SK-N-SH treated with all-trans-retinoic acid at 6 μM for 48 hours (cell line): ENCODE results near the gene SRF.

Source experiments
- ATAC-seq: fragments of 200-7000 bp; cut with Tn5 transposase; 3 replicates; pipeline ENCODE4 v1.9.1; 2020; ENCODE audit warnings: mild to moderate bottlenecking, moderate library complexity
- BACH2 ChIP-seq: fragments of 250-450 bp; sonication (Bioruptor Pico); IDR thresholded peaks from 2 replicates; pipeline ENCODE4 v1.9.0; 2021; ENCODE audit warnings: mild to moderate bottlenecking, borderline replicate concordance
- CREB5 ChIP-seq: fragments of 250-450 bp; sonication (Bioruptor Pico); IDR thresholded peaks from 2 replicates; pipeline ENCODE4 v1.5.1; 2020; ENCODE audit warnings: low read depth, mild to moderate bottlenecking, moderate library complexity
- CSDC2 ChIP-seq: fragments of 250-450 bp; sonication (Bioruptor Pico); IDR thresholded peaks from 2 replicates; pipeline ENCODE4 v1.5.0; 2020; ENCODE audit warnings: mild to moderate bottlenecking, moderate library complexity
- GLIS3 ChIP-seq: fragments of 250-450 bp; sonication (Bioruptor Pico); IDR thresholded peaks from 2 replicates; pipeline ENCODE4 v1.5.0; 2020; ENCODE audit warnings: mild to moderate bottlenecking, moderate library complexity
- ISL1 ChIP-seq: fragments of 250-450 bp; sonication (Bioruptor Pico); IDR thresholded peaks from 2 replicates; pipeline ENCODE4 v2.1.2; 2022; ENCODE audit warnings: mild to moderate bottlenecking, moderate library complexity
- PPARA ChIP-seq: fragments of 250-450 bp; sonication (Bioruptor Pico); IDR thresholded peaks from 2 replicates; pipeline ENCODE4 v1.5.0; 2020; ENCODE audit warnings: mild to moderate bottlenecking, borderline replicate concordance
- RARB ChIP-seq: fragments of 250-450 bp; sonication (Bioruptor Pico); IDR thresholded peaks from 2 replicates; pipeline ENCODE4 v1.8.0; 2021; ENCODE audit warnings: mild to moderate bottlenecking, moderate library complexity
- SNAI2 ChIP-seq: fragments of 250-450 bp; sonication (Bioruptor Pico); IDR thresholded peaks from 2 replicates; pipeline ENCODE4 v1.5.0; 2020; ENCODE audit warnings: mild to moderate bottlenecking, moderate library complexity
- TSHZ2 ChIP-seq: fragments of 250-450 bp; sonication (Bioruptor Pico); IDR thresholded peaks from 2 replicates; pipeline ENCODE4 v1.5.0; 2020; ENCODE audit warnings: mild to moderate bottlenecking, moderate library complexity
- ZC3H10 ChIP-seq: fragments of 250-450 bp; sonication (Bioruptor Pico); IDR thresholded peaks from 2 replicates; pipeline ENCODE4 v1.5.1; 2021; ENCODE audit warnings: mild to moderate bottlenecking, moderate library complexity
- ZFP3 ChIP-seq: fragments of 250-450 bp; sonication (Bioruptor Pico); IDR thresholded peaks from 2 replicates; pipeline ENCODE4 v1.5.0; 2020; ENCODE audit warnings: mild to moderate bottlenecking, moderate library complexity
- ZFP30 ChIP-seq: fragments of 450-650 bp; formaldehyde crosslinking; IDR thresholded peaks from 2 replicates; pipeline ENCODE4 v1.5.0; 2022; ENCODE audit warnings: mild to moderate bottlenecking, moderate library complexity
- ZNF565 ChIP-seq: fragments of 450-650 bp; formaldehyde crosslinking; conservative IDR thresholded peaks from 2 replicates; pipeline ENCODE4 v1.5.0; 2020; ENCODE audit warnings: low read depth, mild to moderate bottlenecking, moderate library complexity
- ZNF70 ChIP-seq: fragments of 450-650 bp; formaldehyde crosslinking; IDR thresholded peaks from 2 replicates; pipeline ENCODE4 v1.5.0; 2020; ENCODE audit warnings: mild to moderate bottlenecking, moderate library complexity
- ZNF8 ChIP-seq: fragments of 450-650 bp; formaldehyde crosslinking; IDR thresholded peaks from 2 replicates; pipeline ENCODE4 v1.5.0; 2020; ENCODE audit warnings: mild to moderate bottlenecking, moderate library complexity
- TF ChIP-seq, protein P1 (sequence below): fragments of 250-450 bp; sonication (Bioruptor Pico); IDR thresholded peaks from 2 replicates; pipeline ENCODE4 v1.5.1; 2021; ENCODE audit warnings: mild to moderate bottlenecking, moderate library complexity
- TF ChIP-seq, protein P2 (sequence below): fragments of 250-450 bp; sonication (Bioruptor Pico); IDR thresholded peaks from 2 replicates; pipeline ENCODE4 v1.8.0; 2020; ENCODE audit warnings: mild to moderate bottlenecking, moderate library complexity, borderline replicate concordance

Gene SRF

GRCh38 chr6:43127877-43128276 is 43.2 kb upstream of the SRF start:
- peak; percentile 84; the same call in 1 of the 2 replicates for TF ChIP-seq ZFP3 (CRISPR knock-in tag)
- TF ChIP-seq CSDC2 (CRISPR knock-in tag): peak; percentile 94
- TF ChIP-seq ZNF8 (CRISPR knock-in tag): peak; percentile 34; the same call in 1 of the 2 replicates
- peak; percentile 91 for TF ChIP-seq SNAI2 (CRISPR knock-in tag)
- TF ChIP-seq ZNF70 (CRISPR knock-in tag): 0 out of 2 replicates have a peak, but pooled peaks have one; percentile 25
- TF ChIP-seq CREB5 (CRISPR knock-in tag): no peak
- TF ChIP-seq, protein P1, sequence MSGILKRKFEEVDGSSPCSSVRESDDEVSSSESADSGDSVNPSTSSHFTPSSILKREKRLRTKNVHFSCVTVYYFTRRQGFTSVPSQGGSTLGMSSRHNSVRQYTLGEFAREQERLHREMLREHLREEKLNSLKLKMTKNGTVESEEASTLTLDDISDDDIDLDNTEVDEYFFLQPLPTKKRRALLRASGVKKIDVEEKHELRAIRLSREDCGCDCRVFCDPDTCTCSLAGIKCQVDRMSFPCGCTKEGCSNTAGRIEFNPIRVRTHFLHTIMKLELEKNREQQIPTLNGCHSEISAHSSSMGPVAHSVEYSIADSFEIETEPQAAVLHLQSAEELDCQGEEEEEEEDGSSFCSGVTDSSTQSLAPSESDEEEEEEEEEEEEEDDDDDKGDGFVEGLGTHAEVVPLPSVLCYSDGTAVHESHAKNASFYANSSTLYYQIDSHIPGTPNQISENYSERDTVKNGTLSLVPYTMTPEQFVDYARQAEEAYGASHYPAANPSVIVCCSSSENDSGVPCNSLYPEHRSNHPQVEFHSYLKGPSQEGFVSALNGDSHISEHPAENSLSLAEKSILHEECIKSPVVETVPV (CRISPR knock-in tag): no peak
- TF ChIP-seq TSHZ2 (CRISPR knock-in tag): 0 out of 2 replicates have a peak, but pooled peaks have one; percentile 25
- no peak for TF ChIP-seq GLIS3 (CRISPR knock-in tag)
- 0 out of 2 replicates have a peak, but pooled peaks have one; percentile 32 for TF ChIP-seq ISL1 (CRISPR knock-in tag)
- TF ChIP-seq, all 23 proteins: peak for 7
- ATAC-seq: no peak

- no peak for TF ChIP-seq ZFP30
- no peak for TF ChIP-seq BACH2
- TF ChIP-seq ZNF70 (CRISPR knock-in tag): no peak
- TF ChIP-seq ZNF8 (CRISPR knock-in tag): no peak
- no peak for TF ChIP-seq TSHZ2 (CRISPR knock-in tag)
- no peak for TF ChIP-seq PPARA (CRISPR knock-in tag)
- TF ChIP-seq ISL1 (CRISPR knock-in tag): no peak
- no peak for TF ChIP-seq ZNF565 (CRISPR knock-in tag)
- TF ChIP-seq RARB (CRISPR knock-in tag): no peak
- TF ChIP-seq CREB5 (CRISPR knock-in tag): no peak
- no peak for TF ChIP-seq ZC3H10
- no peak for TF ChIP-seq SNAI2 (CRISPR knock-in tag)
- TF ChIP-seq ZFP3 (CRISPR knock-in tag): no peak
- TF ChIP-seq, protein P2, sequence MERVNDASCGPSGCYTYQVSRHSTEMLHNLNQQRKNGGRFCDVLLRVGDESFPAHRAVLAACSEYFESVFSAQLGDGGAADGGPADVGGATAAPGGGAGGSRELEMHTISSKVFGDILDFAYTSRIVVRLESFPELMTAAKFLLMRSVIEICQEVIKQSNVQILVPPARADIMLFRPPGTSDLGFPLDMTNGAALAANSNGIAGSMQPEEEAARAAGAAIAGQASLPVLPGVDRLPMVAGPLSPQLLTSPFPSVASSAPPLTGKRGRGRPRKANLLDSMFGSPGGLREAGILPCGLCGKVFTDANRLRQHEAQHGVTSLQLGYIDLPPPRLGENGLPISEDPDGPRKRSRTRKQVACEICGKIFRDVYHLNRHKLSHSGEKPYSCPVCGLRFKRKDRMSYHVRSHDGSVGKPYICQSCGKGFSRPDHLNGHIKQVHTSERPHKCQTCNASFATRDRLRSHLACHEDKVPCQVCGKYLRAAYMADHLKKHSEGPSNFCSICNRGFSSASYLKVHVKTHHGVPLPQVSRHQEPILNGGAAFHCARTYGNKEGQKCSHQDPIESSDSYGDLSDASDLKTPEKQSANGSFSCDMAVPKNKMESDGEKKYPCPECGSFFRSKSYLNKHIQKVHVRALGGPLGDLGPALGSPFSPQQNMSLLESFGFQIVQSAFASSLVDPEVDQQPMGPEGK (CRISPR knock-in tag): no peak
- ATAC-seq: peak; percentile 25
Observed at GRCh38 chr6:43128926-43129325, 42.1 kb upstream of the SRF start.
